ENCODE data around the gene RTN4. TPM values are rescaled to one million over a fixed set of nuclear protein-coding genes. Genes with fewer than 3 reads are reported as not detected.

RTN4 gene
- total RNA-seq, 4 donors from 2014 or later = 216 to 304 (median 228) TPM

GRCh38 chr2:54955358-54956110, 94.7 kb downstream of the RTN4 start:
- Histone ChIP-seq H3K36me3 (no peaks in the 10 kb centered on the region), H3K4me1 (peaks cover 0 to 7% (median 0%) of the 10 kb centered on the region in 3 donors), H3K27me3 (no peaks in the 10 kb centered on the region), H3K9me3 (no peaks in the 10 kb centered on the region), H3K4me3 (no peak overlapping the region), H3K27ac (no peak overlapping the region)
- WGBS, 2 donors (ENCODE audit: low coverage in 1 of 2) = 62 to 67% methylated on average over 6 to 8 of the region's 9 CpGs
- no peak for ATAC-seq
- TF ChIP-seq EP300 (IDR thresholded peaks at IDR 0.05) (no peak), CTCF (IDR thresholded peaks at IDR 0.05) (no peak), POLR2A (IDR thresholded peaks at IDR 0.05) (no peak), POLR2AphosphoS5 (IDR thresholded peaks at IDR 0.05) (no peak)

GRCh38 chr2:54954705-54955357, 95.4 kb downstream of the RTN4 start:
- Histone ChIP-seq H3K9me3 (no peaks in the 10 kb centered on the region), H3K27me3 (no peaks in the 10 kb centered on the region), H3K27ac (no peak overlapping the region), H3K4me1 (peaks cover 0 to 7% (median 0%) of the 10 kb centered on the region in 3 donors), H3K4me3 (no peak overlapping the region), H3K36me3 (no peaks in the 10 kb centered on the region)
- 90% methylated on average over 3 of the region's 3 CpGs; no CpG with 5 or more reads in 1 of the 2 donors for WGBS, 2 donors (ENCODE audit: low coverage in 1 of 2)
- no peak for ATAC-seq
- TF ChIP-seq EP300 (IDR thresholded peaks at IDR 0.05) (no peak), CTCF (IDR thresholded peaks at IDR 0.05) (no peak), POLR2A (IDR thresholded peaks at IDR 0.05) (no peak), POLR2AphosphoS5 (IDR thresholded peaks at IDR 0.05) (no peak)

GRCh38 chr2:54954158-54954557, 96.1 kb downstream of the RTN4 start:
- no peaks in the 10 kb centered on the region for H3K36me3 ChIP-seq
- H3K27ac ChIP-seq = no peak overlapping the region
- TF ChIP-seq CTCF (IDR thresholded peaks at IDR 0.05) (no peak), EP300 (IDR thresholded peaks at IDR 0.05) (no peak), POLR2AphosphoS5 (IDR thresholded peaks at IDR 0.05) (no peak), POLR2A (IDR thresholded peaks at IDR 0.05) (no peak)
- H3K27me3 ChIP-seq = no peaks in the 10 kb centered on the region
- no peak overlapping the region for H3K4me3 ChIP-seq
- no peak for ATAC-seq
- H3K9me3 ChIP-seq = no peaks in the 10 kb centered on the region
- H3K4me1 ChIP-seq = peaks cover 0 to 7% (median 0%) of the 10 kb centered on the region in 3 donors
- WGBS, 2 donors (ENCODE audit: low coverage in 1 of 2) = 96 to 100% methylated on average over 1 to 4 of the region's 8 CpGs

GRCh38 chr2:54952978-54953456, 97.2 kb downstream of the RTN4 start:
- Histone ChIP-seq H3K36me3 (no peaks in the 10 kb centered on the region), H3K9me3 (no peaks in the 10 kb centered on the region), H3K27ac (no peak overlapping the region), H3K4me1 (peaks cover 0 to 7% (median 0%) of the 10 kb centered on the region in 3 donors), H3K4me3 (no peak overlapping the region), H3K27me3 (no peaks in the 10 kb centered on the region)
- TF ChIP-seq POLR2A (IDR thresholded peaks at IDR 0.05) = no peak
- no peak for TF ChIP-seq EP300 (IDR thresholded peaks at IDR 0.05)
- no peak for TF ChIP-seq POLR2AphosphoS5 (IDR thresholded peaks at IDR 0.05)
- no peak for TF ChIP-seq CTCF (IDR thresholded peaks at IDR 0.05)
- WGBS, 2 donors (ENCODE audit: low coverage in 1 of 2) = 71 to 84% methylated on average over 7 to 9 of the region's 9 CpGs
- no peak for ATAC-seq

Data from gastroesophageal sphincter (tissue), 4 donors.